GM04503 (cell line): ENCODE data around the gene MED1.
"Not testable (repeated sequence)": the region's sequence is repeated elsewhere in the genome, so short reads cannot be mapped to it uniquely, and the experiment has no call there.

ENCODE experiments used
- DNase-seq: peaks from one replicate; pipeline ENCODE4 v3.0.0-alpha.2; 2012; ENCODE audit warnings: low read depth

MED1 gene

DNA sequence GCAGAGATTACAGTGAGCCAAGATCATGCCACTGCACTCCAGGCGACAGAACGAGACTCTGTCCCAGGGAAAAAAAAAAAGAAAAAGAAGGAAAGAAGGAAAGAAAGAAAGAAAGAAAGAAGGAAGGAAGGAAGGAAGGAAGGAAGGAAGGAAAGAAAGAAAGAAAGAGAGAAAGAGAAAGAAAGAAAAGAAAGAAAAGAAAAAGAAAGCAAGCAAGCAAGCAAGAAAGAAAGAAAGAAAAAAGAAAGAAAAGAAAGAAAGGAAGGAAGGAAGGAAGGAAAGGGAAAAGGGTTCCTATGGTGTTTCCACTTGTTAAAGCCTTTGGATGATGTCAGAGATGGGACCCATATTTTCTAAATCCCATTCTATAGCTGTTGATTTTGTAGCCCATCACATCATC is 11.2 kb downstream of the MED1 start:
- not testable (repeated sequence) for DNase-seq

DNA sequence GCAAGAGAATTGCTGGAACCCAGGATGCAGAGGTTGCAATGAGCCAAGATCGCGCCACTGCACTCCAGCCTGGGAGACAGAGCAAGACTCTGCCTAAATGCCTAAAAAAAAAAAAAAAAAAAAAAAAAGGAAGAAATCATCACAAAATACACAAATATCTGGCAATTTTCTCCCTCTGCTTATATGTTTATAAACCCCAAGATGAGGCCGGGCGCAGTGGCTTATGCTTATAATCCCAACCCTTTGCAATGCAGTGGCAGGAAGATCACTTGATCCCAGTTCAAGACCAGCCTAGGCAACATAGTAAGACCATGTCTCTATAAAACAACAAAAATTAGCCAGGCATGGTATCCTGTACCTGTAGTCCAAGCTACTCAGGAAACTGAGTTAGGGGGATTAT is 21.5 kb downstream of the MED1 start:
- DNase-seq, result no peak

DNA sequence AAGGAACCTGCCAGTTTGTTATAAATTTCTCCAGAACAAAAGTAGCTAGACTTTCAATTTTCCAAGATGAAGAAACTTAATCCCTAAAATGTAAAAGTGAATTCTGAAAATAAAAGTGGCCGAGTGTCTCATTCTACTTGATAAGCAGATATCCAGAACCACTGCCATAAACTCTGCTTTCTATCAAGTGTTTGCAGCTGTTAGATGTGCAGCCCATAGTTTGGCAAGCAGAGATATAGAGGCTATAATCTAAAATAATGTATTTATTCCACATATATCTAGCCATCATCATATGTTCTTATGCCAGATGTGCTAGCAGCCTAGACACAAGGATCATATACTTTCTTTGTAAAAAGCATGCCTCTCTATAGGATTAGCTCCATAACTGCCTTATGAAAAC is 34.9 kb downstream of the MED1 start:
- no peak for DNase-seq

DNA sequence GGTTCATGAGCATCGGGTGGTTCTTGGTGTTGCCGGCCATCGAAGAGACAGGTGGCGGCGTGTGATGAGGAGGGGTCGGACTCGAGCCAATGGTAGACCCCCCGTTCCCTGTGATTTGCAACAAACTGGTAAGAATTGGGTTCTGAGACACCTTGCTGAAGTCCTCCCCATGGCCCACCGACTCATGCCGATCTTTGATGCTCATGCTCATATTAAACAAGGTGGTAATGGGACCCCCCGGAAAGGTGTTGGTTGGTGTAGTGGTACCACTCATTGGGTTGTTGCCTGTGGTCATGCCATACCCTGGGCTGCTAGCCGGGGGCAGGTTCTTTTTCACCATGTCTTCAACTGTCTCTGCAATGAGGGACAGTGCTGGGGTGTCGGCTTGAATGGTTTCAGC is 40.8 kb downstream of the MED1 start:
- DNase-seq, result no peak

DNA sequence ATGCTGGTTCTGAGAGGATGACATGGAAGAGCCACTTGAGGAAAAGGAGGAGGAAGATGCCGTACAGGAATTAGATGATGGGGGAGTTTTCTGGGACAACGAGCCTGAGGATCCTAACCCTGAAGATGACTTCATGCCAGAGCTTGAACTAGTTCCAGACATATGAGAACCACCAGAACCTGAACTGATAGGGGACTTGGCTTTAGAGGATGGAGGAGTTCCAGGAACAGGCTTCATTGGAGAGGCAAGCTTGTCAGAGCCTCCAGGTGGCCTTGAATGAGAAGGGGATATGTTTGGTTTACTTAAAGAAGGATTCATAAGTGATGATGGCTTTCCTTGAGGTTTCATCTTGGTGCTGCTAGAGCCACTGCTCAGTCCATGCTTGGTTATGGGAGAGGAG is 42.7 kb downstream of the MED1 start:
- DNase-seq, result no peak

DNA sequence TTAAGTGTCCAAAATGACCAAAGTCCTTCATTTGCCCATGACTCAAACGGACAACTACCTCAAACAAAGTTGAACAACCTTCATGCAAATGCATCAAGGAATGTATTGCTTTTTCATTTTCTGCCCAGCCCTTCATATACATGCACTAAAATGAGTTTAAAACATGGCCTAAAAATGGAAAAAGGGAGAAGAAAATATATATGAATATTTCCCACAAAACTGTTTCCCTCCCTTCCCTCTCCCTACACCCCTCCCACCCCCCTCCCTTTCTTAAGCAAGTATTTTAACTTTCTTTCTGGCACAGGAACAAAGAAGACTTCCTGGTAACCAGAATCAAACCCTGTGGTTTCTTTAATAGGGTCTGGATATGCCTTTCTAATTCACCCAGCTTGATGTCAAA is 44.1 kb downstream of the MED1 start:
- DNase-seq, result no peak

DNA sequence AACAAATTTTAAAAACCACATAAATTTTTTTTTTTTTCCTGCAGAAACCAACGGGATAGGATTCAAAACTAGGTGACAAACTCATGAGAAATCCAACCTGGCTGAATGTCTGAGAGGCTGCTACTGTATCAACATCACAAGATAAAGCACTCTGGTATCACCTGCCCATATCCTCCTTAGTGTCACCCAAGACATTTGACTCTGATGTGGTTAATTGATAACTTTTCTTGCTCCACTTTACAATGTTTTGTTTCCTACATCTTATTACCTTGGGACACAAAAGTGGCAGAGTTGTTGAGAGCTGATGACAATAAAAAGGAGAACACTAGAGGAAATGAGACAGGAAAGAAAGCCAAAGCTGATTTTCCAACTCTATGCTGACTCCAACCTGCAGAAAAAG is 45.6 kb downstream of the MED1 start:
- no peak for DNase-seq

DNA sequence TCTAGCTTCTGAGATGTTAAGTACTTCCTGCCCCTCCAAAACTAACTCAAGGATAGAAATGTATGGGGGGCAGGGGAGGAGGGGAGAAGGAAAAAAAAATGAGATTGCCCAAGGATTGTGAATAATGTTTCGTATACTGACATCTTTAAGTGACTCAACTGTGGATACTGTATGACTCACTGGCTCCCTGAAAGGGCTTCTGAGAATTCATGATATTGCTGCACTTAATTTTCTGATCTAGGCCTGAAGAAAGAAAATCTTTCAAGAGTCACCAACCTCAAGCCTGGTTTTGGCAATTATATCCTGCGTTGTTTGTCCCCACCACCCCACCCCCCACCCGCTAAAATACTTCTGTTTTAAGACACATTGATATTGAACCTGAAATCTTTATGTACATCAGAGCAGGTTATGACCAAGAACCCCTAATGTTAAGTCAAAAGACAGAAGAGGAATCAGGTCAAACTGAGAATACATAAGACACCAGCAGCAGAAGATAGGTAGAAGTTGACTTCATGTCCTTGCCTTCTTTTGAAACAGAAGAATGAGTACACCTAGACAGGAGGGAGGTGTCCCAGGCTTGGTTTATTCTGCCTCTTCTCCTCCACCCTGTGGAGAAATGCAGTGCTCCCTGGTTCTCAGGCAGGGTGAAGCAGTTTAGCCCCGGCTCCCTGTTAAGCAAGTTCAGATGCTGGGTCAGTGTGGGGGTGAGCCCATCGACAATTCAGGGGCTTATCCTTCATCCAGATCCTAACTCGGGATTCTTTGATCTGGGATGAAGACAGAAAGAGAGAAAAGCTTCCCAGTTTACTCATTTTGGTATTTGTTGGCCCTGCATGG is 46.3 kb downstream of the MED1 start:
- peak; percentile 68 for DNase-seq

DNA sequence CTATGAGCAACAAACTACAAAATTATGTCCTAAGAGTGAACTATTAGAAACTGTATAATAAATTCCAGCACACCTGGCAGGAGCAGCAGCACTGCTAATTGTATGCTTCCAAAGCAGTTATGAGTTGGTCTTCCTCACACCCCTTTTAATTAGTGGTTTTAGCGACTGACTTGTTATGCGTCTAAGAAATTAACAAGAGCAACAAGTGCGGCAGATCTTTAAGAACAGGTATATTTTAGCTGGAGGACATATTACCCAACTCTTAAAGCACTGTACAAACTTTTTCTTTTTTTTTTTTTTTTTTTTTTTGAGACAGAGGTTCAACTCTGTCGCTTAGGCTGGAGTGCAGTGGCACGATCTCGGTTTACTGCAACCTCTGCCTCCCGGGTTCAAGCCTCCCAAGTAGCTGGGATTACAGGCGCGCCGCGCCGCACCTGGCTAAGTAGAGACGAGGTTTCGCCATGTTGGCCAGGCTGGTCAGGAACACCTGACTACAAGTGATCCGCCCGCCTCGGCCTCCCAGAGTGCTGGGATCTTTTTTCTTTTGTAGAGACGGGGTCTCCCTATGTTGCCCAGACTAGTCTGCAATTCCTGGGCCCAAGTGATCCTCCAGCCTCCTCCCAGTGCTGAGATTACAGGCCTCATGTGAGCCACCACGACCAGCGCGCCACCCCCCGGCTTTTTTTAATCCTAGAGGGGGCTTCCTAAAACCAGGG is 48.0 kb downstream of the MED1 start:
- no peak for DNase-seq

DNA sequence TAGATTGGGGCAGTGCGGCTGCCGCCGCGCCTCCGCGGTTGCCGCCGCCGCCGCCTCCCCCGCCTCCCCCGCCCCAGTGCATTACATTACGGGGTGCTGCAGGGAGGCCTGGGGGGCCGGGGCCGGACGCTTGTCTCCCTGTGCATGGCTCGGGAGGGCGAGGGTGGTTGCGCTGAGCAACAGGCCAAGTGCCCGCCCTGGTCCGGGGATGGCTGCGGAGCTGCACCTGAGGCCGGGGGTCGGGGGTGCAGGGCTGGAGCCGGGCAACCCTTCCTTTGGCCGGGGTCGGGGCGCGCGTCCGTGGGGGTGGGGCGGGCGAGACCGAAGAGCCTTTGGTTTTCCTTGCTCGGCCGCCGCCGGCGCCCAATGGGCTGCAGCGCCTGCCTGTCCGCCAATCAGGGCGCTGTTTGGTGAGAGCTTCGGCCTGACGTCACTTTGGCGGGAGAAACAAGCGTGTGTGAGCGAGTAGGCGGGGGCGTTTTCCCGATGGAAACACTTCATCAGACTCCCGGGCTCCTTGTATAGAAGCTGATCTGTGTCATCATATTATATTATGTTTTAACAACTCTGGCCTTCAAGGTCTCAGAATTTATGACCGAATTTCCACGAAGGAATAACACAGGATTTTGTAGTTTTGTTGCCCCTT is 48.7 kb downstream of the MED1 start:
- peak; percentile 45 for DNase-seq

DNA sequence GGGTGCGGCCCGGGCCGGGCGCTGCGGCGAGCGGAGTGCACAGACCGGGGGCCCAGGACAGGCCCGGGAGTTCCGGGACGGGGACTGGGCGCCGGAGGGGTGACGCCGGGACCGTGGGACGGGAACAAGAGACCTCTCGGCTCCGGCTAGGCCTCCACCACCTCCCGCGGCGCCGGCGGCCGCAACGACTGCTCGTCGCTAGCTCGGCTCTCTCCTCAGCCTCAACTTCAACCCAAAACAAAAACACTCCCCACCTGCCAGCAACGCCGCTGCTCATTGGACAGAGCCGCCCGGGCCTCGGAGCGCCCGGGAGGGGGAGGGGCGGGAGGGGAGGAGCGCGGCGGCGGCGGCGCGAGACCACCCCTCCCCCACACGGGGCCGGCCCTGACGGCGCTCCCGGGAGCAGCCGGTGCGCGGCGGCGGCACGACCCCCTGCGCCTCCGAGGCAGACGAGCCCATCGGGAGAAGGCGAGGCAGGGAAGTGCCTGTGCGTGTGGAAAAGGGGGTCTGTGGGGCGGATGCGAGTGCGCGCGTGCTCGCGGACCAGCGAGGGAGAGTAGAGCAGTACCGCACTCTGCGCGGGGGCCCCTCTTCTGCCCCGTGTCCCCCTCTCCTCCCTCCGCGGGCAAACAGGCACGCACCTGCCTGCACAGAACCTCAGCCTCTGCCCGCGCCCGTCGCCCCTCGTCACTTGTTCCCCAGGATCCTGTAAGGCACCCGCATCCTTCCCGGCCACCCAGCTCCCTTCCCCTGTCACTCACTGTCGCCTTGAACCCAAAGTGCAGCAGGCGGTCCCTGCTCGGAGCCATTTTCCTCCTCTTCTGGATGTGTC is 49.4 kb downstream of the MED1 start, which contains the start of gene FBXL20:
TSS of gene FBXL20 (minus strand) at position 215 of the 832 bp plus-strand sequence. CDS start 224 bp downstream, outside the sequence.
- peak; percentile 52 for DNase-seq

DNA sequence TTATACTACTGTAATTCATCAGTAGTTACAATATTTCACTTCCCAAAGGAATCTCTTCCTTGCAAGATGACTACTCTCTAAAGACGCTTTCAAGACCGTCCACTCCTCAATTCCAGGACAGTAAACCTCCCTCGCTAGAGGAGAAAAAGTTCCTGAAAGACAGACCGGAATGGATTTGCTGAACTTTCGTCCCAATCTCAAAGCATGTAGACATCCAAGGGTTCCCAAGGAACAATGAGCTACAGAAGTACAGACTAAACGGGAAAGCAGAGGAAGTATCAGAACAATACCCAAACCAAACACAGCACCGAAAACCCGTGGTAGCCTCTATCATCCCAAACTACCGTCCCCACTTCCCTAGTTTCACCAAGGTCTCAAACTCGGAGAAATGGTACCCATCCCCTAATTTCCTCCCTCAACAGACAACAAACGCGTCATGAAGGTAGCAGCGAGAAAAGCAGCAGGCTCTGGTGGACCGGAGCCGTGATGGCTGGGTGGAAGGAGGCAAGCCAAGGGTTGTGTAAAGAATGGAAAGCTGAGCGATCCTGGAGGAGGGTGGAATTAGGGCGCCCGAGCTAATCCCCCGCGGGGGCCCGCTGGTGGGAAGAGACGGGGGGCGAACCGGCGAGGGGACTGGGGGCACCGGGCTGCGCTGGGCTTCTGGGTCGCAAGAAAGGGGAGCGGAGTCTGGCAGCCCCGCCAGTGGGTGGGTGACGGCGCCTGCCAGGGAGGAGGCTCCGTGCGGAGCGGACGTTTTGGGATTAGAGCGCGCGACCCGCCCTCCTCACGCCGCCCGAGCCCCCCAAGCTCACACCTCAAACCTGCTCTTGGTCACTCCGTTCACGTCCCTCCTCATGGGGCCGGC is 50.3 kb downstream of the MED1 start:
- DNase-seq, result no peak

DNA sequence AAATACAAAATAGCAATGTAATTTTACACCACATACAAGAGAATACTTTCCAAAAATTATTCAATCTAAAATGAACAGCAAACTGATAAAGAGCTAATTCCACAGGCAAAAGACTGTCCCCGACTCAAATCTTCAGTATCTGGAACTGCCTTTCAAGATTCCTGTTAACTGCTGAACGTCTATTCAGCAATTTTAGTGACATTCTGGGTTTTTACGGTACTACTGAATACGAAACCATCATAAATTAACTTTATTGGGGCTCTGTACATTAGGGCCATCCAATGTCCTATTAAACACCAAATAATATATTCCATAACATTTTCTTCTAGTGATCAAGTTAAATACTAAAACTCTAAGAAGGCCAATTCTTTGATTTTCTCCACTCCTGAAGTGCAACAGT is 51.3 kb downstream of the MED1 start:
- DNase-seq, result no peak

DNA sequence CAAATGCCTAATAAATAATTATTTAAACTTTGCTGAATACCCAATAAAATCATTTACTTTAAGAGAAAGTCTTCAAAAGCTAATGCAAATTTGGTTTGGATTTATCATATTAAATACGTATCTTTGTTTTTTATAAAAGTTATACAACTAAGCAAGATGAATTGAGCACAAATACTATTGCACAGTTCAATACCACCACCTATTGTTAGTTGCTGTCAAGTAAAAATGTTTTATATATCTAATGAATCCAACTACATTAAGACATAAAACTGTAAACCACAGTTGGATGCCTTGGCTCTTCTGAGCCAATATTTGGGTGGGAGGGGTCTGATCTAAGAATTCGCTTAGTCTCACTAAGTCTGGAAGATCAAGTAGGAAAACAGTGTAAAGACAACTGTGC is 57.3 kb downstream of the MED1 start:
- DNase-seq, result no peak

DNA sequence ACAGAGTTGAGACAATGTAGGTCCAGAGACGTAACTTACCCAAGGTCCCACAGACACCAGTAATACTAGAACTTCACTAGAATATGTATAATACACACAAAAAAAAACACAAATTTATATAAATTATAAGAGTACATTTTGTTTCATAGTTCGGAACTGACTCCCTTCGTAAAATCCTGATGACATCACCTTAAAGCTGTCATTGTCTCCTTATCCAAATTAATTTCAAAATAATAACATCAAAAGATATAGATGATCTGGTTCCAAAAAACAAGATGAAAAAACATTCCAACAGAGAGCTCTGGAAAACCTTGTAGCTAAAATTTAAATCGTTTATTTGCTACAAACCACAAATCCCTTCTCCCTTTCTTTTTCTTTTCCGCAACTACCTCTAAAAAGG is 59.6 kb downstream of the MED1 start:
- no peak for DNase-seq

DNA sequence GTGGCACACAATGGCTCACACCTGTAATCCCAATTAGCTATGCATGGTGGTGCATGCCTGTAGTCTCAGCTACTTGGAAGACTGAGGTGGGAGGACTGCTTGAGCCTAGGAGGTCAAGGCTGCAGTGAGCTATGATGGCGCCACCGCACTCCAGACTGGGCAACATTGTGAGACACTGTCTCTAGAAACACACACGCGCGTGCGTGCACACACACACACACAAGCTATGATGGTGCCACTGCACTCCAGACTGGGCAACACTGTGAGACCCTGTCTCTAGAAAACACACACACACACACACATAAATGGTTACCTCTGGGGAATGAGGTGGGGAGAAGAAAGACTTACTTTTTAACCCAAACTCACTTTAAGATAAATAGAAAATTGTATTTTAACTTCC is 66.0 kb downstream of the MED1 start:
- no peak for DNase-seq

DNA sequence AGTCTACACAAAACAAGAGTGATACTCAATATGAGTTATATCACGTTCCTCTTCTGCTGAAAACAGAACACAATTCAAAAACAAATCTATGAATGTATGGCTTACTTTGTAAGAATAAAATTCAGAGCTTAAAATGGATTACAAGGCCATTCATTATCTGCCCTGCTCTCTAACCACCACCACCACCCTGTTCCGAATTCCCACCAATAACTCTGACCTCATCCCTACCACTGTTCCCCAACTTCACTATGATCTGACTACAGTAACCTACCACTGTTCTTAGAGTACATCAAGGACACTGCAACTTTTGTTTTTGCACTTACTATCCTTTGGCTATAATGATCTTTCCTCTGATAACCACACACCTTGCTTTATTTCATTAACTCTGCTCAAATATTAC is 70.9 kb downstream of the MED1 start:
- DNase-seq, result no peak

DNA sequence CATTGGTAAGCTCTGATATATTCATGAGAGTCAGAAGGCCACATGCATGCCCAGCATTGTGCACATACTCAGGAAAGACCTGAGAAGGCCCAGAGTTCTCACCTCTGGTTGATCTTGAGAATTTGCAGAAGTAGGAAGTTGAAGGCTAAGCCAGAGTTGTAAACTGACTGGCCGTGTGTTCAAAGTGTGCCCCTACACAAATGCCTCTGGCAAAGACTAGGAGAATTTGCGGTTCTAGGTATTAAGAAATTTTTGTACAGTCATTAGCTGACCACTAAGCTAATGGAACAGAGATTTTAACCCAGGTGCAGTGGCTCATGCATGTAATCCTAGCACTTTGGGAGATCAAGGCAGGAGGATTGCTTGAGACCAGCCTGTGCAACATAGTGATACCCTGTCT is 74.6 kb downstream of the MED1 start:
- no peak for DNase-seq

DNA sequence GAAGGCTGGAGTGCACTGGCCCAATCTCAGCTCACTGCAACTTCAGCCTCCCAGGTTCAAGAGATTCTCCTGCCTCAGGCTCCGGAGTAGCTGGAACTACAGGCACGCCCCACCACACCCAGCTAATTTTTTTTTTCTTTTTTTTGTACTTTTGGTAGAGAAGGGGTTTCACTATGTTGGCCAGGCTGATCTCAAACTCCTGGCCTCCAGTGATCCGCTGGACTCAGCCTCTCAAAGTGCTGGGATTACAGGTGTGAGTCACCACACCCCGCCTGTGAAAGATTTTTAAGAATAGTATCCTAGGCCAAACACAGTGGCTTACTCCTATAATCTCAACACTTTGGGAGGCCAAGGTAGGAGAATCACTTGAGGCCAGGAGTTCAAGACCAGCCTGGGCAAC is 83.3 kb downstream of the MED1 start:
- not testable (repeated sequence) for DNase-seq

DNA sequence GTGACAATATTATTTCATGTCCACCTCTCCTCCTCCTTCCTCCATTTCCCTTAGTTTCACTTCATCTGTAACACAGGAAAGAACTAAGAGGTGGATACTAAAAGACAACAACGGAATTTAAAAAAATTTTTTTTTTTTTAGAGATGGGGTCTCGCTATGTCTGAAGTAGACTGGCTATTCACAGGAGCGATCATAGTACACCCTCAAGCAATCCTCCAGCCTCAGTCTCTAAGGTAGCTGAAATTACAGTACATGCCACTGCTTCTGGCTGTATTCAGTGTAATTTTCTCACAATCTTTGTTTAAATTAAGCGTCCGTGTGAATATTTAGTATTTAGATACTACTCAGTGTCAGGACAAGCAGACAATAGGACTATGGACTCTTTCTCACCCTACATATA is 85.2 kb downstream of the MED1 start:
- DNase-seq, result no peak

DNA sequence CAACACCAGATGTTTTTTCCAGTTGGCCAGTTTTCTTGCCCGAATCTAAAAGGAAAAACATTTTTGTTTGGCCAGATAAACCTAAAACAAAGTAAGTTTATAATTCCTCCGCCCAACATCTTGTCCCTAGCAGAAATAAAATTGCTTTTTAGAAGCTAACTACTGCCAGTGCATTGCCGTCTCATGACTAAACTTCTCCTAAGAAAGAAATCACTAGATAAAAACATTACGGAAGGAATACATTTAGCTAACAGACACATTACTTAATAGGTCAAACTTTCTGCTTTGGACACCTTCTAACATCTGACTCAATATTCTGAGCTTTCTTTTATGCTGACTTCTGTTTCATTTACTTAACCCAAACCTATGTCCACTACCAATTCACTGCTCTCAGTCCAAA is 85.8 kb downstream of the MED1 start:
- DNase-seq, result peak; percentile 60
